Activated CD4-positive, alpha-beta T cell treated with anti-CD3 and anti-CD28 coated beads for 1 hour (primary cell): Measurements from ENCODE around the gene CXCR1.
"Not testable (repeated sequence)": the region's sequence is repeated elsewhere in the genome, so short reads cannot be mapped to it uniquely, and the experiment has no call there.

Experiments used
- DNase-seq: peaks from one replicate; pipeline ENCODE4 v3.0.0-alpha.2; 2020

Gene CXCR1

GRCh38 chr2:218155953-218156479 is 10.7 kb downstream of the CXCR1 start:
- DNase-seq: no peak

- no peak for DNase-seq
Measured at GRCh38 chr2:218152777-218153176, 14.0 kb downstream of the CXCR1 start.

GRCh38 chr2:218152172-218152571 is 14.6 kb downstream of the CXCR1 start:
- DNase-seq: no peak

- no peak for DNase-seq
Measured at GRCh38 chr2:218149848-218150440, 16.8 kb downstream of the CXCR1 start.

- DNase-seq: no peak
Measured at GRCh38 chr2:218149098-218149497, 17.7 kb downstream of the CXCR1 start.

GRCh38 chr2:218146056-218146455 is 20.7 kb downstream of the CXCR1 start:
- DNase-seq: no peak

GRCh38 chr2:218145124-218145523 is 21.6 kb downstream of the CXCR1 start:
- DNase-seq: no peak

GRCh38 chr2:218138047-218138446 is 28.7 kb downstream of the CXCR1 start:
- no peak for DNase-seq

- no peak for DNase-seq
Measured at GRCh38 chr2:218137514-218137913, 29.2 kb downstream of the CXCR1 start.

GRCh38 chr2:218130822-218131221 is 35.9 kb downstream of the CXCR1 start:
- DNase-seq: no peak

- no peak for DNase-seq
Measured at GRCh38 chr2:218130377-218130776, 36.4 kb downstream of the CXCR1 start.

- DNase-seq: no peak
Measured at GRCh38 chr2:218129458-218130135, 37.2 kb downstream of the CXCR1 start.

GRCh38 chr2:218128781-218129457 is 37.8 kb downstream of the CXCR1 start:
- no peak for DNase-seq

GRCh38 chr2:218127929-218128455 is 38.8 kb downstream of the CXCR1 start:
- no peak for DNase-seq

- DNase-seq: no peak
Measured at GRCh38 chr2:218125626-218126080, 41.1 kb downstream of the CXCR1 start, which contains the start of gene CXCR2. TSS of gene CXCR2 (plus strand) at chr2:218126028. CDS start at chr2:218134802, 8,774 bp downstream.

GRCh38 chr2:218125095-218125494 is 41.7 kb downstream of the CXCR1 start:
- DNase-seq: no peak

- no peak for DNase-seq
Measured at GRCh38 chr2:218123986-218124385, 42.8 kb downstream of the CXCR1 start.

GRCh38 chr2:218122286-218122685 is 44.5 kb downstream of the CXCR1 start:
- DNase-seq: not testable (repeated sequence)

- DNase-seq: not testable (repeated sequence)
Measured at GRCh38 chr2:218121789-218122188, 45.0 kb downstream of the CXCR1 start.
